Peyer's patch (tissue), 4 donors: ENCODE data around the gene YPEL4. TPM values are rescaled to one million over a fixed set of nuclear protein-coding genes. Genes with fewer than 3 reads are reported as not detected.

Experiments
- DNase-seq, 3 donors: peaks; one replicate each; pipeline ENCODE4 v3.0.0-alpha.2; 2017 to 2019
- H3K27ac ChIP-seq, 4 donors: fragments of 200-600 bp; sonication (generic); one replicate each; pipeline ENCODE4 v1.5.1; 2016 to 2019
- H3K27me3 ChIP-seq, 2 donors: fragments of 200-600 bp; sonication (generic); one replicate each; pipeline ENCODE4 v1.5.1; 2019
- H3K36me3 ChIP-seq, 3 donors: fragments of 200-600 bp; sonication (generic); one replicate each; pipeline ENCODE4 v1.5.1; 2016 to 2019
- H3K4me1 ChIP-seq, 4 donors: fragments of 200-600 bp; sonication (generic); one replicate each; pipeline ENCODE4 v1.5.1; 2016 to 2019
- H3K4me3 ChIP-seq, 4 donors: fragments of 200-600 bp; sonication (generic); 1 replicate in 3 of 4; 2 replicates in 1 of 4; pipeline ENCODE4 v1.5.1; 2016 to 2019; ENCODE audit warnings: mild to moderate bottlenecking in 1 of 4
- H3K9me3 ChIP-seq, 4 donors: fragments of 200-600 bp; sonication (generic); one replicate each; pipeline ENCODE4 v1.5.1; 2016 to 2019; ENCODE audit warnings: mild to moderate bottlenecking in 1 of 4
- POLR2A ChIP-seq, 2 donors: fragments of 450-650 bp; IDR thresholded peaks; one replicate each; pipeline ENCODE4 v1.5.1; 2017; ENCODE audit warnings: antibody characterized with exemption in 2 of 2, mild to moderate bottlenecking in 2 of 2, moderate library complexity in 2 of 2
- small RNA-seq, 2 donors: library from RNA; depleted of rRNA; stranded (forward); fragments of <200 nt; gene quantifications; one replicate each; pipeline ENCODE3, GENCODE V24; 2016
- total RNA-seq, 4 donors: library from RNA; depleted of rRNA; stranded (reverse); fragments of >200 nt; gene quantifications; one replicate each; pipeline ENCODE4 v1.1.0, GENCODE V29; 2016
- TF ChIP-seq, protein P1 (sequence below), 6 experiments: fragments of 450-650 bp in 4 of 6; fragments of 200-600 bp in 2 of 6; sonication (generic) in 1 of 6; IDR thresholded peaks; one replicate each; pipeline ENCODE4 v1.5.1; 2017 to 2019; ENCODE audit warnings: antibody characterized with exemption in 6 of 6, mild to moderate bottlenecking in 3 of 6, moderate library complexity in 1 of 6

The YPEL4 gene
- total RNA-seq, 4 donors from 2014 or later, result 0.35 to 2.5 (median 0.71) TPM

DNA sequence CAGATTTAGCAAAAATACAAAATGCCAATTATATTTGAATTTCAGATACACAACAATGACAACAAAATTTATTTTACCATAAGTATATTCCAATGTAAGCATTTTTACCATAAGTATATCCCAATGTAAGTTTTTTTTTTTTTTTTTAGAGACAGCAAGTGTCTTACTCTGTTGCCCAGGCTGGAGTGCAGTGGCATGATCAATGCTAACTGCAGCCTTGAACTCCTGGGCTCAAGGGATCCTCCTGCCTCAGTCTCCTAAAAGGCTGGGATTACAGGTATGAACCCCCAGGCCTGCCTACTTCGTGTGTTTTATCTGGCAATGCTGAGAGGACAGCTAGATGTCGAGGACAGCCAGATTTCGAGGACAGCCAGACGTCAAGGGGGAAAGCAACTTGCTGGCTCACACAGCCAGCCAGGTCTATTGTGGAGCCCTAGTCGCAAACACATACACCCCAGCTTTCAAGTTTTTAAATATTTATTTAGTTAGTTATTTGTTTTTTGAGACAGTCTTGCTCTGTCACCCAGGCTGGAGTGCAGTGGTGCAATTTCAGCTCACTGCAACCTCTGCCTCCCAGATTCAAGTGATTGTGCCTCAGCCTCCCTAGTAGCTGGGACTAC lies 53.3 kb downstream of the YPEL4 start:
- no peak for TF ChIP-seq POLR2A (IDR thresholded peaks at IDR 0.05)
- TF ChIP-seq, protein P1, sequence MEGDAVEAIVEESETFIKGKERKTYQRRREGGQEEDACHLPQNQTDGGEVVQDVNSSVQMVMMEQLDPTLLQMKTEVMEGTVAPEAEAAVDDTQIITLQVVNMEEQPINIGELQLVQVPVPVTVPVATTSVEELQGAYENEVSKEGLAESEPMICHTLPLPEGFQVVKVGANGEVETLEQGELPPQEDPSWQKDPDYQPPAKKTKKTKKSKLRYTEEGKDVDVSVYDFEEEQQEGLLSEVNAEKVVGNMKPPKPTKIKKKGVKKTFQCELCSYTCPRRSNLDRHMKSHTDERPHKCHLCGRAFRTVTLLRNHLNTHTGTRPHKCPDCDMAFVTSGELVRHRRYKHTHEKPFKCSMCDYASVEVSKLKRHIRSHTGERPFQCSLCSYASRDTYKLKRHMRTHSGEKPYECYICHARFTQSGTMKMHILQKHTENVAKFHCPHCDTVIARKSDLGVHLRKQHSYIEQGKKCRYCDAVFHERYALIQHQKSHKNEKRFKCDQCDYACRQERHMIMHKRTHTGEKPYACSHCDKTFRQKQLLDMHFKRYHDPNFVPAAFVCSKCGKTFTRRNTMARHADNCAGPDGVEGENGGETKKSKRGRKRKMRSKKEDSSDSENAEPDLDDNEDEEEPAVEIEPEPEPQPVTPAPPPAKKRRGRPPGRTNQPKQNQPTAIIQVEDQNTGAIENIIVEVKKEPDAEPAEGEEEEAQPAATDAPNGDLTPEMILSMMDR (IDR thresholded peaks at IDR 0.05), result no peak
- Histone ChIP-seq H3K9me3 (no peaks in the 10 kb centered on the region), H3K27me3 (no peaks in the 10 kb centered on the region), H3K4me1 (no peaks in the 10 kb centered on the region), H3K4me3 (no peak overlapping the region), H3K27ac (peak overlapping the region in 1 of 4 donors; percentile 90), H3K36me3 (no peaks in the 10 kb centered on the region)
- DNase-seq, result no peak

Small RNA genes lying within 50 kb of the gene (small RNA-seq; reads per million reads assigned to genes)
- 85.3 to 171 reads per million in 2 donors for gene MIR130A

Other genes starting within 250 kb of the YPEL4 start
- 10 to 100 TPM in 3 of 4 donors, 1 to 10 TPM in 1; 5.1 to 38.8 (median 17.6) TPM for gene SLC43A3, start 222.8 kb downstream of the YPEL4 start, total RNA-seq
- 1 to 10 TPM in 1 of 4 donors, not detected in 3; 1.2 TPM for gene RTN4RL2, start 189.4 kb downstream of the YPEL4 start, total RNA-seq
- 10 to 100 TPM in 3 of 4 donors, 1 to 10 TPM in 1; 4.6 to 19.0 (median 11.2) TPM for gene SLC43A1, start 134.2 kb downstream of the YPEL4 start, total RNA-seq
- 10 to 100 TPM; 16.8 to 39.6 (median 19.6) TPM for gene TIMM10, start 119.2 kb downstream of the YPEL4 start, total RNA-seq
- not detected for gene SMTNL1, start 112.3 kb downstream of the YPEL4 start, total RNA-seq
- gene UBE2L6, start 82.2 kb downstream of the YPEL4 start, total RNA-seq, result 10 to 100 TPM; 15.6 to 66.0 (median 25.1) TPM
- 100 to 1,000 TPM in 2 of 4 donors, 10 to 100 TPM in 2; 29.9 to 158 (median 93.1) TPM for gene SERPING1, start 52.2 kb downstream of the YPEL4 start, total RNA-seq
- 10 to 100 TPM in 3 of 4 donors, 1 to 10 TPM in 1; 9.1 to 16.1 (median 12.8) TPM for gene CLP1, start 7.8 kb upstream of the YPEL4 start, total RNA-seq
- 10 to 100 TPM; 27.2 to 69.7 (median 60.1) TPM for gene ZDHHC5, start 18.2 kb upstream of the YPEL4 start, total RNA-seq
- gene MED19, start 62.3 kb upstream of the YPEL4 start, total RNA-seq, result 10 to 100 TPM in 3 of 4 donors, 1 to 10 TPM in 1; 3.0 to 26.4 (median 21.5) TPM
- 10 to 100 TPM; 18.2 to 86.0 (median 74.9) TPM for gene TMX2, start 62.7 kb upstream of the YPEL4 start, total RNA-seq
- 10 to 100 TPM; 42.0 to 50.5 (median 46.5) TPM for gene SELENOH, start 91.6 kb upstream of the YPEL4 start, total RNA-seq
- gene BTBD18, start 101.9 kb upstream of the YPEL4 start, total RNA-seq, result not detected
- gene CTNND1, start 111.9 kb upstream of the YPEL4 start, total RNA-seq, result 100 to 1,000 TPM; 205 to 366 (median 346) TPM